HG02759 (cell line): Measurements from ENCODE around the gene ANO6.

ENCODE experiments used
- ATAC-seq: cut with Tn5 transposase; IDR thresholded peaks from one replicate; pipeline ENCODE4 v1.9.1; 2021; ENCODE audit warnings: mild to moderate bottlenecking, moderate library complexity; ENCODE audit not compliant: unreplicated experiment

Gene ANO6

GRCh38 chr12:45342171-45342570 is 126.3 kb downstream of the ANO6 start:
- no peak for ATAC-seq

- no peak for ATAC-seq
These were observed 127.0 kb downstream of the ANO6 start for GRCh38 chr12:45342848-45343247.

- no peak for ATAC-seq
These were observed 127.6 kb downstream of the ANO6 start for GRCh38 chr12:45343269-45344051.

- ATAC-seq = no peak
These were observed 132.4 kb downstream of the ANO6 start for GRCh38 chr12:45348311-45348710.

- no peak for ATAC-seq
These were observed 133.1 kb downstream of the ANO6 start for GRCh38 chr12:45348986-45349385.

- no peak for ATAC-seq
These were observed 134.0 kb downstream of the ANO6 start for GRCh38 chr12:45349916-45350315.

- no peak for ATAC-seq
These were observed 135.0 kb downstream of the ANO6 start for GRCh38 chr12:45350861-45351260.

- ATAC-seq = no peak
These were observed 136.2 kb downstream of the ANO6 start for GRCh38 chr12:45351921-45352670.

- peak; percentile 8 for ATAC-seq
These were observed 138.0 kb downstream of the ANO6 start for GRCh38 chr12:45353944-45354343.

GRCh38 chr12:45354399-45354798 is 138.5 kb downstream of the ANO6 start:
- peak; percentile 94 for ATAC-seq

- no peak for ATAC-seq
These were observed 139.8 kb downstream of the ANO6 start for GRCh38 chr12:45355730-45356129.

GRCh38 chr12:45356822-45357538 is 141.1 kb downstream of the ANO6 start:
- ATAC-seq = no peak

GRCh38 chr12:45357539-45358417 is 141.9 kb downstream of the ANO6 start:
- no peak for ATAC-seq

- no peak for ATAC-seq
These were observed 146.4 kb downstream of the ANO6 start for GRCh38 chr12:45362291-45362690.

- no peak for ATAC-seq
These were observed 148.0 kb downstream of the ANO6 start for GRCh38 chr12:45363903-45364302.

- ATAC-seq = no peak
These were observed 153.1 kb downstream of the ANO6 start for GRCh38 chr12:45368841-45369489.

- ATAC-seq = no peak
These were observed 161.9 kb downstream of the ANO6 start for GRCh38 chr12:45377815-45378214.

GRCh38 chr12:45379261-45379660 is 163.4 kb downstream of the ANO6 start:
- no peak for ATAC-seq

- no peak for ATAC-seq
These were observed 165.5 kb downstream of the ANO6 start for GRCh38 chr12:45381351-45381750.

- no peak for ATAC-seq
These were observed 172.7 kb downstream of the ANO6 start for GRCh38 chr12:45388545-45388944.
